ENCODE data around the gene CNTRL. TPM values are rescaled to one million over a fixed set of nuclear protein-coding genes. Genes with fewer than 3 reads are reported as not detected.
A peak's percentile ranks its signal among the peaks of the same experiment; 100 is the strongest.

Gene CNTRL
- total and polyA plus RNA-seq, 12 donors: 7.4 to 19.1 (median 9.7) TPM

GRCh38 chr9:121197132-121197531, 122.4 kb downstream of the CNTRL start:
- no peak for TF ChIP-seq POLR2A (IDR thresholded peaks at IDR 0.05)
- peak in 1 of 6 experiments; percentile 23 for TF ChIP-seq CTCF (IDR thresholded peaks at IDR 0.05)
- no peak overlapping the region for H3K4me3 ChIP-seq
- no peaks in the 10 kb centered on the region for H3K27me3 ChIP-seq
- H3K9me3 ChIP-seq (replicated peaks in 1 of 3): no peaks in the 10 kb centered on the region
- no peak overlapping the region for H3K27ac ChIP-seq
- intact Hi-C loops (cut with DNase I): no loop called here
- no peaks in the 10 kb centered on the region for H3K36me3 ChIP-seq (replicated peaks in 1 of 2)
- no peak for DNase-seq
- 89 to 96% (median 95%) methylated on average over 1 of the region's 1 CpG for WGBS, 4 donors
- H3K4me1 ChIP-seq (replicated peaks in 1 of 2): peaks cover 25 to 83% of the 10 kb centered on the region in 2 donors

GRCh38 chr9:121198512-121199042, 123.8 kb downstream of the CNTRL start:
- Histone ChIP-seq H3K27me3 (no peaks in the 10 kb centered on the region), H3K36me3 (replicated peaks in 1 of 2) (no peaks in the 10 kb centered on the region), H3K4me1 (replicated peaks in 1 of 2) (peaks cover 25 to 72% of the 10 kb centered on the region in 2 donors), H3K4me3 (peak overlapping the region in 1 of 4 donors; percentile 99), H3K9me3 (replicated peaks in 1 of 3) (no peaks in the 10 kb centered on the region), H3K27ac (no peak overlapping the region)
- 26 to 34% (median 33%) methylated on average over 4 of the region's 4 CpGs for WGBS, 4 donors
- TF ChIP-seq CTCF (IDR thresholded peaks at IDR 0.05) (no peak), POLR2A (IDR thresholded peaks at IDR 0.05) (no peak)
- DNase-seq: no peak
- intact Hi-C loops (cut with DNase I): no loop called here

- no peaks in the 10 kb centered on the region for H3K27me3 ChIP-seq
- 19 to 23% (median 21%) methylated on average over 2 of the region's 2 CpGs for WGBS, 4 donors
- H3K27ac ChIP-seq: peak overlapping the region in 1 of 5 donors; percentile 89
- DNase-seq: no peak
- peak overlapping the region in 1 of 4 donors; percentile 99 for H3K4me3 ChIP-seq
- H3K4me1 ChIP-seq (replicated peaks in 1 of 2): peaks cover 25 to 60% of the 10 kb centered on the region in 2 donors
- intact Hi-C loops (cut with DNase I): no loop called here
- TF ChIP-seq CTCF (IDR thresholded peaks at IDR 0.05): no peak
- TF ChIP-seq POLR2A (IDR thresholded peaks at IDR 0.05): no peak
- H3K36me3 ChIP-seq (replicated peaks in 1 of 2): no peaks in the 10 kb centered on the region
- H3K9me3 ChIP-seq (replicated peaks in 1 of 3): no peaks in the 10 kb centered on the region
These were observed 125.2 kb downstream of the CNTRL start for GRCh38 chr9:121199921-121200320.

- Histone ChIP-seq H3K27me3 (no peaks in the 10 kb centered on the region), H3K27ac (peak overlapping the region in 2 of 5 donors; percentile 89 to 97), H3K9me3 (replicated peaks in 1 of 3) (no peaks in the 10 kb centered on the region), H3K4me1 (replicated peaks in 1 of 2) (peaks cover 25 to 56% of the 10 kb centered on the region in 2 donors), H3K4me3 (peak overlapping the region in 3 of 4 donors; percentile 89 to 99 (median 90)), H3K36me3 (replicated peaks in 1 of 2) (no peaks in the 10 kb centered on the region)
- no peak for DNase-seq
- intact Hi-C loops (cut with DNase I): no loop called here
- 10 to 16% (median 12%) methylated on average over 4 of the region's 4 CpGs for WGBS, 4 donors
- TF ChIP-seq CTCF (IDR thresholded peaks at IDR 0.05): no peak
These were observed 125.6 kb downstream of the CNTRL start for GRCh38 chr9:121200356-121200755.
